Panc1 (cell line): Measurements from ENCODE around the gene KIF23. TPM values are rescaled to one million over a fixed set of nuclear protein-coding genes. Genes with fewer than 3 reads are reported as not detected.

Source experiments
- ATAC-seq: fragments of 200-7000 bp; cut with Tn5 transposase; 2 replicates; pipeline ENCODE4 v1.9.1; 2020; ENCODE audit warnings: mild to moderate bottlenecking, moderate library complexity
- BruUV-seq: library from RNA; stranded (reverse); fragments of 400-500 nt; replicated peaks from 2 replicates; lab custom pipeline; 2021; lab: Mats Ljungman, UMichigan
- CTCF ChIA-PET: fragments of 300-600 bp; sonication (Branson Sonifier 250); formaldehyde crosslinking; loops from one replicate; lab custom pipeline; 2022; ENCODE audit warnings: antibody characterized with exemption; lab: Charles Lee
- POLR2A ChIA-PET: fragments of 300-600 bp; sonication (Branson Sonifier 250); formaldehyde crosslinking; loops from one replicate; lab custom pipeline; 2022; ENCODE audit warnings: antibody characterized with exemption; lab: Charles Lee
- DNase-seq: peaks from one replicate; pipeline ENCODE4 v3.0.0-alpha.2; 2010; ENCODE audit warnings: low read depth, low spot score
- H3K27ac ChIP-seq: 2 replicates; pipeline ENCODE4 v1.5.1; 2011; ENCODE audit warnings: mild to moderate bottlenecking, low read length, inconsistent platforms
- H3K27me3 ChIP-seq: fragments of 200-500 bp; sonication (Bioruptor generic); 2 replicates; pipeline ENCODE4 v1.6.0; 2014; ENCODE audit warnings: low read length, inconsistent platforms; ENCODE audit not compliant: control insufficient read depth, insufficient read depth
- H3K36me3 ChIP-seq: fragments of 200-500 bp; sonication (Bioruptor generic); 2 replicates; pipeline ENCODE4 v1.5.1; 2014; ENCODE audit warnings: inconsistent platforms, mild to moderate bottlenecking, low read length, moderate library complexity; ENCODE audit not compliant: control insufficient read depth, insufficient read depth
- H3K4me1 ChIP-seq: 2 replicates; pipeline ENCODE4 v1.5.1; 2011; ENCODE audit warnings: inconsistent platforms, mild to moderate bottlenecking, low read length, moderate library complexity; ENCODE audit not compliant: control insufficient read depth, insufficient read depth
- H3K4me3 ChIP-seq, 2 experiments: 2 replicates each; pipeline ENCODE4 v1.5.1; 2011 to 2012; ENCODE audit warnings: low read depth in 2 of 2, low read length in 2 of 2, mild to moderate bottlenecking in 2 of 2, inconsistent platforms in 1 of 2, moderate library complexity in 1 of 2
- H3K9me3 ChIP-seq: fragments of 200-500 bp; sonication (Bioruptor generic); 2 replicates; pipeline ENCODE4 v1.5.1; 2014; ENCODE audit warnings: low read depth, mild to moderate bottlenecking, inconsistent platforms, low read length, moderate library complexity; ENCODE audit not compliant: control insufficient read depth, insufficient read depth
- POLR2AphosphoS5 ChIP-seq: IDR thresholded peaks from 2 replicates; pipeline ENCODE4 v1.6.1; 2012; ENCODE audit warnings: mild to moderate bottlenecking, low read depth, low read length, moderate library complexity
- SIN3A ChIP-seq: IDR thresholded peaks from 2 replicates; pipeline ENCODE4 v1.6.1; 2012; ENCODE audit warnings: low read depth, mild to moderate bottlenecking, low read length, moderate library complexity, borderline replicate concordance; ENCODE audit not compliant: insufficient read depth
- TCF7L2 ChIP-seq: IDR thresholded peaks from 2 replicates; pipeline ENCODE4 v1.6.1; 2011; ENCODE audit warnings: mild to moderate bottlenecking, low read depth, low read length, inconsistent platforms
- in situ Hi-C: cut with HindIII; loops from 2 replicates; pipeline ENCODE4 v1.10.0; 2016; ENCODE audit warnings: low sequenced_read_pairs, low pct_unique_long_range_greater_than_20kb
- intact Hi-C: fragments of 100-400 bp; cut with micrococcal nuclease; formaldehyde crosslinking; loops from one replicate; pipeline ENCODE4 v1.10.0; 2022; ENCODE audit not compliant: unreplicated experiment
- total RNA-seq: library from RNA; stranded (reverse); gene quantifications from one replicate; pipeline ENCODE4 v1.2.1, GENCODE V29; 2021; ENCODE audit not compliant: unreplicated experiment
- TF ChIP-seq, protein P1 (sequence below): fragments of 450-650 bp; IDR thresholded peaks from 2 replicates; pipeline ENCODE4 v1.5.1; 2017; ENCODE audit warnings: mild to moderate bottlenecking
- TF ChIP-seq, protein P2 (sequence below), 2 experiments: IDR thresholded peaks; 2 replicates each; pipeline ENCODE4 v1.6.1; 2011 to 2012; ENCODE audit warnings: low read depth in 2 of 2, control low read depth in 1 of 2, low read length in 1 of 2, mild to moderate bottlenecking in 1 of 2, moderate library complexity in 1 of 2; ENCODE audit not compliant: insufficient read depth in 1 of 2

KIF23 gene
- total RNA-seq, 1 experiment from 2014 or later = 82.5 TPM

DNA sequence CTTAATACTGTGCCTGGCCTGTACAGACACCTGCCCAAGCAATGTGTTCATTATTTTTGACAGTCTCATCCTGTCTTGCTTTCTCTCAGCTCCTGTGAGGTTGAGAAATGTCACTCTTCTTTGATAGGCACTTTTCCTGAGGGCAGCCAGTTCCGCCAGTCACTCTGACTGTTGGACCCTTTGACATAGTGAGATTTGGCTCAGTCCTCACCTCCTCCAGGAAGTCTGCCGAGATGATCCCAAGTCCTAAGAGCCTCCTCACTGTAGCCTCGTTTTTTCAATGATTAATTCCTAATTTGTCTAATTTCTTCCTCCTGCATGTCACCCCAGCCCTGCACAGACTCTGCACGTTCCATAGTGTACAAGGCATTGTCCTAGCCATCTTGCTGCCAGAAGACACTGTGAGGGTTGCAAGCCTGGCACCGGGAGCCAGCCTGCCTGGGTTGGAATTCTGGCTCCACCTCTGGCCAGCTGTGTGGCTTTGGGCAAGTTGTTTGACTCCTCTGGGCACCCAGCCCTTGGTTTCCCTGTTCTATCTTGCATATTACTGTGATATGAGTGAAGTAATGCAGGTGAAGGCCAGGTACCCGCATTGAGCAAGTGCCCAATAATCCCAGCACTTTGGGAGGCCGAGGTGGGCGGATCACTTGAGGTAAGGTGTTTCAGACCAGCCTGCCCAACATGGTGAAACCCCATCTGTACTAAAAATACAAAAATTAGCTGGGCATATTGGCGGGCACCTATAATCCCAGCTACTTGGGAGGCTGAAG lies 62.7 kb downstream of the KIF23 start:
- POLR2A ChIA-PET = no interaction called here
- TF ChIP-seq SIN3A = no peak
- TF ChIP-seq, protein P1, sequence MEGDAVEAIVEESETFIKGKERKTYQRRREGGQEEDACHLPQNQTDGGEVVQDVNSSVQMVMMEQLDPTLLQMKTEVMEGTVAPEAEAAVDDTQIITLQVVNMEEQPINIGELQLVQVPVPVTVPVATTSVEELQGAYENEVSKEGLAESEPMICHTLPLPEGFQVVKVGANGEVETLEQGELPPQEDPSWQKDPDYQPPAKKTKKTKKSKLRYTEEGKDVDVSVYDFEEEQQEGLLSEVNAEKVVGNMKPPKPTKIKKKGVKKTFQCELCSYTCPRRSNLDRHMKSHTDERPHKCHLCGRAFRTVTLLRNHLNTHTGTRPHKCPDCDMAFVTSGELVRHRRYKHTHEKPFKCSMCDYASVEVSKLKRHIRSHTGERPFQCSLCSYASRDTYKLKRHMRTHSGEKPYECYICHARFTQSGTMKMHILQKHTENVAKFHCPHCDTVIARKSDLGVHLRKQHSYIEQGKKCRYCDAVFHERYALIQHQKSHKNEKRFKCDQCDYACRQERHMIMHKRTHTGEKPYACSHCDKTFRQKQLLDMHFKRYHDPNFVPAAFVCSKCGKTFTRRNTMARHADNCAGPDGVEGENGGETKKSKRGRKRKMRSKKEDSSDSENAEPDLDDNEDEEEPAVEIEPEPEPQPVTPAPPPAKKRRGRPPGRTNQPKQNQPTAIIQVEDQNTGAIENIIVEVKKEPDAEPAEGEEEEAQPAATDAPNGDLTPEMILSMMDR = no peak
- TF ChIP-seq TCF7L2 = no peak
- TF ChIP-seq, protein P2, sequence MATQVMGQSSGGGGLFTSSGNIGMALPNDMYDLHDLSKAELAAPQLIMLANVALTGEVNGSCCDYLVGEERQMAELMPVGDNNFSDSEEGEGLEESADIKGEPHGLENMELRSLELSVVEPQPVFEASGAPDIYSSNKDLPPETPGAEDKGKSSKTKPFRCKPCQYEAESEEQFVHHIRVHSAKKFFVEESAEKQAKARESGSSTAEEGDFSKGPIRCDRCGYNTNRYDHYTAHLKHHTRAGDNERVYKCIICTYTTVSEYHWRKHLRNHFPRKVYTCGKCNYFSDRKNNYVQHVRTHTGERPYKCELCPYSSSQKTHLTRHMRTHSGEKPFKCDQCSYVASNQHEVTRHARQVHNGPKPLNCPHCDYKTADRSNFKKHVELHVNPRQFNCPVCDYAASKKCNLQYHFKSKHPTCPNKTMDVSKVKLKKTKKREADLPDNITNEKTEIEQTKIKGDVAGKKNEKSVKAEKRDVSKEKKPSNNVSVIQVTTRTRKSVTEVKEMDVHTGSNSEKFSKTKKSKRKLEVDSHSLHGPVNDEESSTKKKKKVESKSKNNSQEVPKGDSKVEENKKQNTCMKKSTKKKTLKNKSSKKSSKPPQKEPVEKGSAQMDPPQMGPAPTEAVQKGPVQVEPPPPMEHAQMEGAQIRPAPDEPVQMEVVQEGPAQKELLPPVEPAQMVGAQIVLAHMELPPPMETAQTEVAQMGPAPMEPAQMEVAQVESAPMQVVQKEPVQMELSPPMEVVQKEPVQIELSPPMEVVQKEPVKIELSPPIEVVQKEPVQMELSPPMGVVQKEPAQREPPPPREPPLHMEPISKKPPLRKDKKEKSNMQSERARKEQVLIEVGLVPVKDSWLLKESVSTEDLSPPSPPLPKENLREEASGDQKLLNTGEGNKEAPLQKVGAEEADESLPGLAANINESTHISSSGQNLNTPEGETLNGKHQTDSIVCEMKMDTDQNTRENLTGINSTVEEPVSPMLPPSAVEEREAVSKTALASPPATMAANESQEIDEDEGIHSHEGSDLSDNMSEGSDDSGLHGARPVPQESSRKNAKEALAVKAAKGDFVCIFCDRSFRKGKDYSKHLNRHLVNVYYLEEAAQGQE (IDR thresholded peaks at IDR 0.05; ENCODE audit: insufficient read depth in 1 of 2, low read depth in 2 of 2, low read length in 1 of 2) = no peak
- no peak for TF ChIP-seq POLR2AphosphoS5
- in situ Hi-C loops (no loop called here), intact Hi-C loops (loop anchor here (5.0 kb wide), 2 partner anchors 615 to 1010 kb away; no protein-coding TSS in a partner anchor)
- no peak overlapping the region for H3K4me3 ChIP-seq
- no peaks in the 10 kb centered on the region for H3K9me3 ChIP-seq
- H3K36me3 ChIP-seq = no peaks in the 10 kb centered on the region
- DNase-seq = no peak
- H3K27ac ChIP-seq = no peak overlapping the region
- no peak for ATAC-seq
- no TSS peak for BruUV-seq
- no peaks in the 10 kb centered on the region for H3K27me3 ChIP-seq
- CTCF ChIA-PET = interaction anchor here (0.7 kb wide), 3 partner anchors 482 to 1325 kb away, joined by 5 to 12 read pairs (median 10); no protein-coding TSS in a partner anchor
- H3K4me1 ChIP-seq = peaks cover 5% of the 10 kb centered on the region; the same call in 1 of the 2 replicates

DNA sequence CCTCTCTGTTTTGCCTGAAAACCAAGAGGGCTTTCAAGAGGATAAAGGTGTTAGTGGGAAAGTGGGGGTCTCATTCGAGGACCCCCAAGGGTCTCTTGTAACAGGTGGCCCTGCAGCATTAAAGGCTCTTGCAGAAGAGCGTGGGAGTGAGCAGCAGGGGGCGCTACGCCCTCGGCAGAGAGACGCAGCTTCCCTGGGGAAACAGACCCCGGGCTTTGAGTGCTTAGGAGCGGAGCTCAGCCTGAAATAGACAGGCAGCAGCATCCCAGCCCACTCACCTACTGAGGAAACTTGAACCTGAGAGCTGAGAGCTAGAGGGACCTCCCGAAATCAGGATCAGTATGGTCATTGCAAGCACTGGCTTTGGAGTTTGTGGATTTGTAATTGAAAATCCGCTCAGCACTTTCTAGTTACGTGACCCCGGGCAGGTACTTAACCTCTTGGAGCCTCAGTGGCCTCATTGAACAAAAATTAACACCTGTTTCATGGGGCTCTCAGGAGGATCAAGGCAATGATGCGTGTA lies 64.2 kb downstream of the KIF23 start:
- H3K27me3 ChIP-seq = no peaks in the 10 kb centered on the region
- 0 out of 2 replicates have a peak overlapping the region, but pooled peaks have one; percentile 30 for H3K27ac ChIP-seq
- H3K4me1 ChIP-seq = peaks cover 5% of the 10 kb centered on the region; the same call in 1 of the 2 replicates
- intact Hi-C loops = loop anchor here (5.0 kb wide), 2 partner anchors 614 to 1009 kb away; no protein-coding TSS in a partner anchor
- BruUV-seq = no TSS peak
- POLR2A ChIA-PET = no interaction called here
- in situ Hi-C loops = no loop called here
- H3K4me3 ChIP-seq = no peak overlapping the region
- CTCF ChIA-PET = interaction anchor here (0.6 to 1.3 kb wide), 4 partner anchors 25 to 986 kb away, joined by 3 to 4 read pairs (median 3); no protein-coding TSS in a partner anchor
- no peak for TF ChIP-seq SIN3A
- TF ChIP-seq, protein P1 = peak; percentile 96
- DNase-seq (no peak), ATAC-seq (peak; percentile 65)
- no peaks in the 10 kb centered on the region for H3K36me3 ChIP-seq
- H3K9me3 ChIP-seq = no peaks in the 10 kb centered on the region
